Measurements from ENCODE around the gene PPAT.

DNA sequence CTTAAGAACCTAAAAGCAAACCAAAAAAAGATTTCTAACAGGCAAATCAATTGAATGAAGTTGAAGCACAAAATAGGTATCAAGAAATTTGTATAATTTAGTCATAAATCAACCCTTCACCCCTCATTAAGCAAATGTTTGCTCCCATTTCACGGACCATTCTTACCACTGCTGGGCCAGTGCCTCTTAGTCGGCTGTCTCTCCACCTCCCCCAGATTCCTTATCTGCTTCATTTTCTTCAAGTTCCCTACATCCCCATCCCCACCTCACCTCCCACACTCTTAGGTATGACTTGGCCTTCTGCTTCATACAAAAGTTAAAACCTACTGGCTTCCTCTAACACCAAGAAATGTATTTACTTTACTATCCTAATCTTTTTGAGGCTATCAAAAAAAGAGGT, 60.0 kb downstream of the PPAT start:
- TF ChIP-seq, protein P1, sequence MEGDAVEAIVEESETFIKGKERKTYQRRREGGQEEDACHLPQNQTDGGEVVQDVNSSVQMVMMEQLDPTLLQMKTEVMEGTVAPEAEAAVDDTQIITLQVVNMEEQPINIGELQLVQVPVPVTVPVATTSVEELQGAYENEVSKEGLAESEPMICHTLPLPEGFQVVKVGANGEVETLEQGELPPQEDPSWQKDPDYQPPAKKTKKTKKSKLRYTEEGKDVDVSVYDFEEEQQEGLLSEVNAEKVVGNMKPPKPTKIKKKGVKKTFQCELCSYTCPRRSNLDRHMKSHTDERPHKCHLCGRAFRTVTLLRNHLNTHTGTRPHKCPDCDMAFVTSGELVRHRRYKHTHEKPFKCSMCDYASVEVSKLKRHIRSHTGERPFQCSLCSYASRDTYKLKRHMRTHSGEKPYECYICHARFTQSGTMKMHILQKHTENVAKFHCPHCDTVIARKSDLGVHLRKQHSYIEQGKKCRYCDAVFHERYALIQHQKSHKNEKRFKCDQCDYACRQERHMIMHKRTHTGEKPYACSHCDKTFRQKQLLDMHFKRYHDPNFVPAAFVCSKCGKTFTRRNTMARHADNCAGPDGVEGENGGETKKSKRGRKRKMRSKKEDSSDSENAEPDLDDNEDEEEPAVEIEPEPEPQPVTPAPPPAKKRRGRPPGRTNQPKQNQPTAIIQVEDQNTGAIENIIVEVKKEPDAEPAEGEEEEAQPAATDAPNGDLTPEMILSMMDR (IDR thresholded peaks at IDR 0.05), result no peak
- no peak for TF ChIP-seq EZH2 (IDR thresholded peaks at IDR 0.05; ENCODE audit: borderline replicate concordance, insufficient read depth, low read depth, low read length, poor library complexity, severe bottlenecking)
